HCT116 (cell line): ENCODE data around the gene MEP1A. TPM values are rescaled to one million over a fixed set of nuclear protein-coding genes. Genes with fewer than 3 reads are reported as not detected.
A peak's percentile ranks its signal among the peaks of the same experiment; 100 is the strongest.
"Not testable (repeated sequence)": the region's sequence is repeated elsewhere in the genome, so short reads cannot be mapped to it uniquely, and the experiment has no call there.

Experiments
- ATAC-seq: fragments of 200-7000 bp; cut with Tn5 transposase; 2 replicates; pipeline ENCODE4 v1.9.1; 2020; ENCODE audit warnings: mild to moderate bottlenecking, moderate library complexity
- BruUV-seq: library from RNA; stranded (reverse); fragments of 400-500 nt; replicated peaks from 2 replicates; lab custom pipeline; 2021; lab: Mats Ljungman, UMichigan
- CTCF ChIA-PET: fragments of 300-600 bp; sonication (Branson Sonifier 250); formaldehyde crosslinking; loops from one replicate; lab custom pipeline; 2021; ENCODE audit warnings: antibody characterized with exemption; lab: Charles Lee
- POLR2A ChIA-PET: fragments of 300-600, 350-600 bp; sonication (Branson Sonifier 250); formaldehyde crosslinking; loops from one replicate; lab custom pipeline; 2021; ENCODE audit warnings: antibody characterized with exemption; lab: Charles Lee
- RAD21 ChIA-PET, 2 experiments: fragments of 300-600 bp; sonication (Branson Sonifier 250); formaldehyde crosslinking; loops; one replicate each; lab custom pipeline; 2023; ENCODE audit warnings: low total read pairs in 2 of 2; ENCODE audit not compliant: uncharacterized antibody in 2 of 2, unreplicated experiment in 2 of 2, low non-redundant PET in 1 of 2; lab: Charles Lee
- DNase-seq: peaks from one replicate; pipeline ENCODE4 v3.0.0-alpha.2; 2010; ENCODE audit warnings: low read depth, low spot score
- H2AFZ ChIP-seq: fragments of 200-600 bp; shearing (Covaris generic), sonication (generic); 2 replicates; pipeline ENCODE4 v1.6.1; 2017; ENCODE audit warnings: low read depth, mixed run types, mixed read lengths, antibody characterized with exemption, low read length; ENCODE audit not compliant: poor library complexity, severe bottlenecking
- H3K27ac ChIP-seq: 2 replicates; pipeline ENCODE4 v1.5.1; 2012; ENCODE audit warnings: low read depth, low read length
- H3K27me3 ChIP-seq: fragments of 200-600 bp; sonication (generic); 2 replicates; pipeline ENCODE4 v1.6.1; 2016; ENCODE audit warnings: mixed run types, low read length, mixed read lengths; ENCODE audit not compliant: insufficient read depth
- H3K36me3 ChIP-seq, 2 experiments: fragments of 200-500 bp in 1 of 2; fragments of 200-600 bp in 1 of 2; sonication (Bioruptor generic) in 1 of 2; sonication (generic) in 1 of 2; 2 replicates each; pipeline versions ENCODE4 v1.5.1 to v1.6.1; 2014 to 2016; ENCODE audit warnings: low read length in 2 of 2, inconsistent platforms in 1 of 2, mixed read lengths in 1 of 2, mixed run types in 1 of 2; ENCODE audit not compliant: insufficient read depth in 2 of 2, control insufficient read depth in 1 of 2
- H3K4me1 ChIP-seq, 2 experiments: fragments of 200-600 bp in 1 of 2; sonication (generic) in 1 of 2; 2 replicates each; pipeline versions ENCODE4 v1.5.1 to v1.6.1; 2012 to 2017; ENCODE audit warnings: low read length in 2 of 2, inconsistent platforms in 1 of 2, mild to moderate bottlenecking in 1 of 2, mixed read lengths in 1 of 2, mixed run types in 1 of 2, moderate library complexity in 1 of 2; ENCODE audit not compliant: insufficient read depth in 2 of 2, control insufficient read depth in 1 of 2
- H3K4me2 ChIP-seq: fragments of 200-600 bp; sonication (generic); 2 replicates; pipeline ENCODE4 v1.6.1; 2017; ENCODE audit warnings: mixed run types, low read length, mixed read lengths
- H3K4me3 ChIP-seq, 2 experiments: fragments of 200-600 bp in 1 of 2; sonication (generic) in 1 of 2; replicated peaks in 1 of 2; 2 replicates each; pipeline ENCODE4 v1.5.1; 2011 to 2016; ENCODE audit warnings: low read length in 2 of 2, control low read depth in 1 of 2, low read depth in 1 of 2, mild to moderate bottlenecking in 1 of 2, mixed read lengths in 1 of 2, mixed run types in 1 of 2
- H3K79me2 ChIP-seq: fragments of 200-600 bp; sonication (generic); 2 replicates; pipeline ENCODE4 v1.6.1; 2017; ENCODE audit warnings: mild to moderate bottlenecking, mixed run types, low read length, moderate library complexity, mixed read lengths; ENCODE audit not compliant: insufficient read depth
- H3K9ac ChIP-seq: fragments of 200-600 bp; sonication (generic); 2 replicates; pipeline ENCODE4 v1.6.1; 2016; ENCODE audit warnings: low read length, mixed read lengths
- H3K9me2 ChIP-seq: fragments of 200-600 bp; sonication (generic), shearing (Covaris generic); 2 replicates; pipeline ENCODE4 v1.6.1; 2017; ENCODE audit warnings: mixed run types, mild to moderate bottlenecking, moderate library complexity; ENCODE audit not compliant: insufficient read depth
- H3K9me3 ChIP-seq, 2 experiments: fragments of 200-500 bp in 1 of 2; fragments of 200-600 bp in 1 of 2; sonication (Bioruptor generic) in 1 of 2; sonication (generic) in 1 of 2; 2 replicates each; pipeline ENCODE4 v1.6.1; 2014 to 2017; ENCODE audit warnings: low read length in 2 of 2, mixed read lengths in 2 of 2, inconsistent platforms in 1 of 2, low read depth in 1 of 2, mild to moderate bottlenecking in 1 of 2, mixed run types in 1 of 2, moderate library complexity in 1 of 2; ENCODE audit not compliant: control insufficient read depth in 1 of 2, insufficient read depth in 1 of 2
- H4K20me1 ChIP-seq: fragments of 200-600 bp; sonication (generic), shearing (Covaris generic); 2 replicates; pipeline ENCODE4 v1.6.1; 2017; ENCODE audit warnings: mixed run types, mild to moderate bottlenecking, moderate library complexity; ENCODE audit not compliant: insufficient read depth
- CTCF ChIP-seq, 3 experiments: fragments of 200-600 bp in 1 of 3; sonication (generic) in 1 of 3; IDR thresholded peaks in 2 of 3; conservative IDR thresholded peaks in 1 of 3; 2 replicates each; pipeline ENCODE4 v1.5.1; 2012 to 2017; ENCODE audit warnings: low read depth in 2 of 3, low read length in 2 of 3, antibody characterized with exemption in 1 of 3, borderline replicate concordance in 1 of 3, control low read depth in 1 of 3, mild to moderate bottlenecking in 1 of 3, mixed read lengths in 1 of 3, mixed run types in 1 of 3, moderate library complexity in 1 of 3; ENCODE audit not compliant: insufficient read depth in 1 of 3
- EZH2 ChIP-seq: fragments of 200-600 bp; sonication (generic); IDR thresholded peaks from 2 replicates; pipeline ENCODE4 v1.6.1; 2017; ENCODE audit warnings: antibody characterized with exemption, mixed run types
- RAD21 ChIP-seq: IDR thresholded peaks from 2 replicates; pipeline ENCODE4 v1.6.1; 2012; ENCODE audit warnings: low read depth, mild to moderate bottlenecking
- intact Hi-C: fragments of 100-400 bp; cut with micrococcal nuclease; formaldehyde crosslinking; loops from 2 replicates; pipeline ENCODE4 v1.10.0; 2022
- total RNA-seq: library from RNA; stranded (reverse); gene quantifications from one replicate; pipeline ENCODE4 v1.2.1, GENCODE V29; 2021; ENCODE audit not compliant: unreplicated experiment

The MEP1A gene
- total RNA-seq, 1 experiment from 2014 or later, result not detected

- H3K27me3 ChIP-seq, H3K27ac ChIP-seq: not testable (repeated sequence)
- peak; percentile 30 to 72 (median 70); a peak in 5 of 6 replicates for TF ChIP-seq CTCF (IDR thresholded peaks at IDR 0.05 in 2 of 3, conservative IDR thresholded peaks at IDR 0.05 in 1 of 3; ENCODE audit: borderline replicate concordance in 1 of 3, insufficient read depth in 1 of 3, low read depth in 2 of 3, low read length in 2 of 3)
- TF ChIP-seq RAD21, result peak; percentile 44; the same call in 1 of the 2 replicates
- TF ChIP-seq, all 23 proteins: peak for 2; not testable (repeated sequence) for 21
- H4K20me1 ChIP-seq, H3K4me2 ChIP-seq, BruUV-seq, H3K9ac ChIP-seq, H2AFZ ChIP-seq, H3K9me3 ChIP-seq, POLR2A ChIA-PET, H3K36me3 ChIP-seq, DNase-seq, H3K4me1 ChIP-seq, H3K79me2 ChIP-seq, intact Hi-C loops, H3K4me3 ChIP-seq, H3K9me2 ChIP-seq: not testable (repeated sequence)
- peak; percentile 74 for ATAC-seq
- ChIA-PET RAD21 (interaction anchor here in 1 of 2 experiments (0.6 to 0.7 kb wide), 2 partner anchors 15 to 135 kb away, joined by 3 read pairs; no protein-coding TSS in a partner anchor), CTCF (interaction anchor here (1.0 to 1.6 kb wide), 4 partner anchors 12 to 151 kb away, joined by 3 to 7 read pairs (median 4); no protein-coding TSS in a partner anchor)
These were observed 62.8 kb downstream of the MEP1A start for GRCh38 chr6:46855966-46856365.

- peak; percentile 62 for ATAC-seq
- BruUV-seq, result no TSS peak
- intact Hi-C loops, result no loop called here
- Histone ChIP-seq H3K9me3 (no peaks in the 10 kb centered on the region), H4K20me1 (no peaks in the 10 kb centered on the region), H2AFZ (no peak overlapping the region)
- TF ChIP-seq EZH2 (no peak), CTCF (IDR thresholded peaks at IDR 0.05 in 2 of 3, conservative IDR thresholded peaks at IDR 0.05 in 1 of 3; ENCODE audit: borderline replicate concordance in 1 of 3, insufficient read depth in 1 of 3, low read depth in 2 of 3, low read length in 2 of 3) (peak; percentile 5 to 53 (median 43); a peak in 4 of 6 replicates)
- TF ChIP-seq, all 23 proteins: peak for 1
- Histone ChIP-seq H3K4me3 (no peak overlapping the region), H3K36me3 (no peaks in the 10 kb centered on the region), H3K79me2 (no peaks in the 10 kb centered on the region), H3K9ac (no peak overlapping the region), H3K4me2 (no peak overlapping the region), H3K9me2 (no peaks in the 10 kb centered on the region), H3K27ac (no peak overlapping the region), H3K4me1 (no peaks in the 10 kb centered on the region), H3K27me3 (no peaks in the 10 kb centered on the region)
- RAD21 ChIA-PET, result interaction anchor here in 1 of 2 experiments (0.7 kb wide), 1 partner anchor 469 kb away, joined by 6 read pairs; no protein-coding TSS in a partner anchor
- no peak for DNase-seq
- POLR2A ChIA-PET, result interaction anchor here (1.2 kb wide), 1 partner anchor 182 kb away, joined by 3 read pairs; no protein-coding TSS in a partner anchor
- CTCF ChIA-PET, result interaction anchor here (0.7 to 1.5 kb wide), 4 partner anchors 144 to 821 kb away, joined by 3 to 4 read pairs (median 3); no protein-coding TSS in a partner anchor
These were observed 69.2 kb downstream of the MEP1A start for GRCh38 chr6:46862381-46862780.
